GM18499 (cell line): ENCODE data around the gene PEPD.
"Not testable (repeated sequence)": the region's sequence is repeated elsewhere in the genome, so short reads cannot be mapped to it uniquely, and the experiment has no call there.

Source experiments
- ATAC-seq: cut with Tn5 transposase; IDR thresholded peaks from one replicate; pipeline ENCODE4 v1.9.1; 2021; ENCODE audit warnings: moderate number of reproducible peaks; ENCODE audit not compliant: insufficient read depth, unreplicated experiment

The PEPD gene

GRCh38 chr19:33481863-33482262, 39.7 kb downstream of the PEPD start:
- ATAC-seq: no peak

GRCh38 chr19:33479570-33479969, 42.0 kb downstream of the PEPD start:
- not testable (repeated sequence) for ATAC-seq

GRCh38 chr19:33477781-33478180, 43.8 kb downstream of the PEPD start:
- ATAC-seq: no peak

- ATAC-seq: no peak
These were observed 45.4 kb downstream of the PEPD start for GRCh38 chr19:33476151-33476707.

- no peak for ATAC-seq
These were observed 47.8 kb downstream of the PEPD start for GRCh38 chr19:33473653-33474305.

GRCh38 chr19:33472691-33473652, 48.6 kb downstream of the PEPD start:
- no peak for ATAC-seq

- no peak for ATAC-seq
These were observed 49.4 kb downstream of the PEPD start for GRCh38 chr19:33472226-33472625.

GRCh38 chr19:33471111-33471996, 50.2 kb downstream of the PEPD start:
- no peak for ATAC-seq

- no peak for ATAC-seq
These were observed 50.9 kb downstream of the PEPD start for GRCh38 chr19:33470686-33471085.

- ATAC-seq: no peak
These were observed 51.6 kb downstream of the PEPD start for GRCh38 chr19:33470040-33470330.

GRCh38 chr19:33469171-33470039, 52.2 kb downstream of the PEPD start:
- no peak for ATAC-seq

- no peak for ATAC-seq
These were observed 53.0 kb downstream of the PEPD start for GRCh38 chr19:33468361-33469170.

- no peak for ATAC-seq
These were observed 53.7 kb downstream of the PEPD start for GRCh38 chr19:33467851-33468250.

- ATAC-seq: no peak
These were observed 55.8 kb downstream of the PEPD start for GRCh38 chr19:33465834-33466233.

- no peak for ATAC-seq
These were observed 56.2 kb downstream of the PEPD start for GRCh38 chr19:33465371-33465770.

- ATAC-seq: no peak
These were observed 56.9 kb downstream of the PEPD start for GRCh38 chr19:33464733-33465115.

- no peak for ATAC-seq
These were observed 57.4 kb downstream of the PEPD start for GRCh38 chr19:33464010-33464732.

- ATAC-seq: no peak
These were observed 58.4 kb downstream of the PEPD start for GRCh38 chr19:33463199-33463598.
